ENCODE data around the gene MTHFD1L. TPM values are rescaled to one million over a fixed set of nuclear protein-coding genes. Genes with fewer than 3 reads are reported as not detected.

The MTHFD1L gene
- total and polyA plus RNA-seq, 2 donors: 4.6 to 13.7 TPM

GRCh38 chr6:150981095-150981494 is 115.6 kb downstream of the MTHFD1L start:
- 80% methylated on average over 11 of the region's 11 CpGs for WGBS
- H3K36me3 ChIP-seq (ENCODE audit: insufficient read depth): no peaks in the 10 kb centered on the region
- no peaks in the 10 kb centered on the region for H3K4me1 ChIP-seq (ENCODE audit: insufficient read depth)
- H3K4me3 ChIP-seq (ENCODE audit: low read depth, low read length): no peak overlapping the region
- no peak overlapping the region for H3K27ac ChIP-seq (ENCODE audit: low read depth)
- DNase-seq (ENCODE audit: extremely low spot score): no peak

GRCh38 chr6:150981669-150982068 is 116.2 kb downstream of the MTHFD1L start:
- Histone ChIP-seq H3K27ac (ENCODE audit: low read depth) (no peak overlapping the region), H3K36me3 (ENCODE audit: insufficient read depth) (no peaks in the 10 kb centered on the region), H3K4me3 (ENCODE audit: low read depth, low read length) (no peak overlapping the region), H3K4me1 (ENCODE audit: insufficient read depth) (no peaks in the 10 kb centered on the region)
- 84% methylated on average over 2 of the region's 2 CpGs for WGBS
- DNase-seq (ENCODE audit: extremely low spot score): no peak

GRCh38 chr6:150987371-150987828 is 121.9 kb downstream of the MTHFD1L start:
- Histone ChIP-seq H3K4me1 (ENCODE audit: insufficient read depth) (no peaks in the 10 kb centered on the region), H3K27ac (ENCODE audit: low read depth) (no peak overlapping the region)
- WGBS: 71% methylated on average over 7 of the region's 7 CpGs

DNA sequence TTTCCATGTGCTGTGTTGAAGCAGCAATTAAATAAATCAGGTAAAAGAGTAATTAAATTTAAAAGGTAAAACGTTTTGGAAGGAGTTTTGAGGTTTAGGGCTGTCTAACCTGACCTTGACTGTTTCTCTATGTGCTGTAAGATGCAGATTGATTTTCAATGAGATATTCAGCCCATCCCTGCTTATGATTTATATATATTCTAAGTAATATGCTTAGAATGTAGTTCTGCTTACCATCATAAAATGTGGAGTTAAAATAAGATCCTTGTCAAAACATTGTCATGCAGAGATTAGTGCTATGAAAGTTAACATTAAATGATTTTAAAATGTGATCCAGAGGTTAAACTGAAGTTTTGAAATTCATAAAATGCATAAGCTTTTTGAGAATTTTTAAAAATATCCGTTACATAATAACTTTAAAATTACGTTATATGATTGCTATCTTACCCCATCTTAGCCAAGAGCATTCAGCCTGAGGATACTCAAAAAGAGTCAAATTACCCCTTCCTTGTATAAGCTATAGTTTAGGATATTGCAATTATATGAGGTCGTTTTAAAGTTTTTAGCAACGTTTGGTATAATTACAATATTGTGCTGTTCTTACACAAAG is 122.5 kb downstream of the MTHFD1L start:
- no peak overlapping the region for H3K4me3 ChIP-seq (ENCODE audit: low read depth, low read length)
- H3K36me3 ChIP-seq (ENCODE audit: insufficient read depth): no peaks in the 10 kb centered on the region
- no peaks in the 10 kb centered on the region for H3K4me1 ChIP-seq (ENCODE audit: insufficient read depth)
- no peak for DNase-seq (ENCODE audit: extremely low spot score)
- WGBS: 34% methylated on average over 5 of the region's 5 CpGs
- no peak overlapping the region for H3K27ac ChIP-seq (ENCODE audit: low read depth)

More at GRCh38 chr6:150987371-150987828, 121.9 kb downstream of the MTHFD1L start:
- H3K4me3 ChIP-seq (ENCODE audit: low read depth, low read length): no peak overlapping the region
- DNase-seq (ENCODE audit: extremely low spot score): no peak
- no peaks in the 10 kb centered on the region for H3K36me3 ChIP-seq (ENCODE audit: insufficient read depth)

- Histone ChIP-seq H3K4me3 (ENCODE audit: low read depth, low read length) (no peak overlapping the region), H3K27ac (ENCODE audit: low read depth) (no peak overlapping the region), H3K36me3 (ENCODE audit: insufficient read depth) (no peaks in the 10 kb centered on the region), H3K4me1 (ENCODE audit: insufficient read depth) (no peaks in the 10 kb centered on the region)
- no peak for DNase-seq (ENCODE audit: extremely low spot score)
- 59% methylated on average over 3 of the region's 3 CpGs for WGBS
Measured at GRCh38 chr6:150991487-150991886, 126.0 kb downstream of the MTHFD1L start.

GRCh38 chr6:150992262-150992661 is 126.8 kb downstream of the MTHFD1L start:
- DNase-seq (ENCODE audit: extremely low spot score): no peak
- H3K27ac ChIP-seq (ENCODE audit: low read depth): no peak overlapping the region
- 93% methylated on average over 2 of the region's 2 CpGs for WGBS
- no peaks in the 10 kb centered on the region for H3K36me3 ChIP-seq (ENCODE audit: insufficient read depth)
- no peaks in the 10 kb centered on the region for H3K4me1 ChIP-seq (ENCODE audit: insufficient read depth)
- no peak overlapping the region for H3K4me3 ChIP-seq (ENCODE audit: low read depth, low read length)

- 58% methylated on average over 5 of the region's 5 CpGs for WGBS
- no peaks in the 10 kb centered on the region for H3K36me3 ChIP-seq (ENCODE audit: insufficient read depth)
- no peak overlapping the region for H3K4me3 ChIP-seq (ENCODE audit: low read depth, low read length)
- no peaks in the 10 kb centered on the region for H3K4me1 ChIP-seq (ENCODE audit: insufficient read depth)
- no peak overlapping the region for H3K27ac ChIP-seq (ENCODE audit: low read depth)
- no peak for DNase-seq (ENCODE audit: extremely low spot score)
Measured at GRCh38 chr6:150992703-150993102, 127.2 kb downstream of the MTHFD1L start.

GRCh38 chr6:150993253-150993652 is 127.8 kb downstream of the MTHFD1L start:
- WGBS: 78% methylated on average over 7 of the region's 7 CpGs
- H3K27ac ChIP-seq (ENCODE audit: low read depth): no peak overlapping the region

GRCh38 chr6:150994026-150994425 is 128.5 kb downstream of the MTHFD1L start:
- no peaks in the 10 kb centered on the region for H3K36me3 ChIP-seq (ENCODE audit: insufficient read depth)
- 98% methylated on average over 1 of the region's 1 CpG for WGBS
- H3K4me3 ChIP-seq (ENCODE audit: low read depth, low read length): no peak overlapping the region
- no peak for DNase-seq (ENCODE audit: extremely low spot score)
- no peak overlapping the region for H3K27ac ChIP-seq (ENCODE audit: low read depth)
- H3K4me1 ChIP-seq (ENCODE audit: insufficient read depth): no peaks in the 10 kb centered on the region

More at GRCh38 chr6:150993253-150993652, 127.8 kb downstream of the MTHFD1L start:
- no peak for DNase-seq (ENCODE audit: extremely low spot score)
- no peak overlapping the region for H3K4me3 ChIP-seq (ENCODE audit: low read depth, low read length)
- no peaks in the 10 kb centered on the region for H3K4me1 ChIP-seq (ENCODE audit: insufficient read depth)
- no peaks in the 10 kb centered on the region for H3K36me3 ChIP-seq (ENCODE audit: insufficient read depth)

DNA sequence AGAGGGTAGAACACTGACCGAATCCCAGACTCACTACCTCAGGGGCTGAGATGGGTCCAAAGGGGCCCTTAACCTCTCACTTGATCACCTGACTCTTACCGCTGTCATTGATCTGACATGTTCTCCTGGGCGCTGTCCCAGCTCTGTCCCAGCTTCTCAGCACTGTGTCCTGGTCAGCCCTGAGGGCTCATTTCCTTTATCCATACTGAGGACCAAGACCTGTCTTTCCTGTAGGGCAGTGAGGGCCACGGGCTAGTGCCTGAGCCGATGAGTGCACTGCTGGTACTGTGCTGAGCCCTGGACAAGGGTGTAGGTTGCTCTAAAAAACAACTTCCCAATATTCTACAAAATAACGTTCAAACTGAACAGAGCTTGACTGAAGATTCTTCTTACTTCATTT is 131.5 kb downstream of the MTHFD1L start:
- H3K27ac ChIP-seq (ENCODE audit: low read depth): no peak overlapping the region
- DNase-seq (ENCODE audit: extremely low spot score): no peak
- WGBS: 91% methylated on average over 6 of the region's 6 CpGs
- H3K4me3 ChIP-seq (ENCODE audit: low read depth, low read length): no peak overlapping the region
- no peaks in the 10 kb centered on the region for H3K4me1 ChIP-seq (ENCODE audit: insufficient read depth)
- H3K36me3 ChIP-seq (ENCODE audit: insufficient read depth): no peaks in the 10 kb centered on the region

DNA sequence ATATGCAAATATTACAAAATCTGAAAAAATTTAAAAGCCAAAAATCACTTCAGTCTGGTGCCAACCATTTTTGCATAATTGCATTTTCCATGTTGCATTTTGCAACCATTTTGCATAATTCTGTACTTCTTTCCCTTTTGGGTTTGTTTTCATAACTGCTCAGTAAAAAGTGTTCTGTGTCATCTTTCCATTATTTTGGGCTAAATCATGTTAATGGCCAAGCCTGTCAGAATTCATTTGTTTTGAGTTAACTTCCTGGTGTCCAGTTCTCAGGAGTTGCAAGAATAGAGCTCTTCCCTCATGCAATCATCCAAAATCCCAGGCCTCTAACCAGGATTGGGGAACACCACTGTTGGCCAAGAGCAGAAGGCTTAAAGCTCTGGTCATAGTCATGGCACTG is 133.6 kb downstream of the MTHFD1L start:
- H3K36me3 ChIP-seq (ENCODE audit: insufficient read depth): no peaks in the 10 kb centered on the region
- no peaks in the 10 kb centered on the region for H3K4me1 ChIP-seq (ENCODE audit: insufficient read depth)
- no peak overlapping the region for H3K27ac ChIP-seq (ENCODE audit: low read depth)
- DNase-seq (ENCODE audit: extremely low spot score): no peak
- H3K4me3 ChIP-seq (ENCODE audit: low read depth, low read length): no peak overlapping the region

DNA sequence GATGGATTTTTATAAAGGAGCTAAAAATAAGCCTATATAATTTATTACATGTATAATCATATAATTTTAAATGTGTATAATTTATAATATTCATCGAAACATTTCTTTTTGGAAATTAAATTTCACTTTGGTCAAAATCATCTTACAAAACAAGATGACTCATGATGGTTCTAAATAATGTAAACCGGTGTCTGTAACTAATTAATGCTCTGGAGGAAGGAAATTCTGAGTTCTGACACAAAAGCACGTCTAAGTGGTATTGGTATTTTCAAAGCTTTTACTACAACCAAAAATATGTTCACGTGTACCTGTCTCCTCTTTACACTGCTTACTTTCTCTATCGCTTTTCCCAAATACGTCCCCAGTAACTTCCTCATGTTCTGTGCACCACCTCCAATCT is 134.1 kb downstream of the MTHFD1L start:
- no peaks in the 10 kb centered on the region for H3K4me1 ChIP-seq (ENCODE audit: insufficient read depth)
- H3K27ac ChIP-seq (ENCODE audit: low read depth): no peak overlapping the region
- 90% methylated on average over 6 of the region's 6 CpGs for WGBS
- H3K36me3 ChIP-seq (ENCODE audit: insufficient read depth): no peaks in the 10 kb centered on the region
- no peak for DNase-seq (ENCODE audit: extremely low spot score)
- H3K4me3 ChIP-seq (ENCODE audit: low read depth, low read length): no peak overlapping the region

- Histone ChIP-seq H3K4me3 (ENCODE audit: low read depth, low read length) (no peak overlapping the region), H3K27ac (ENCODE audit: low read depth) (no peak overlapping the region), H3K4me1 (ENCODE audit: insufficient read depth) (no peaks in the 10 kb centered on the region), H3K36me3 (ENCODE audit: insufficient read depth) (no peaks in the 10 kb centered on the region)
- DNase-seq (ENCODE audit: extremely low spot score): no peak
- WGBS: 95% methylated on average over 5 of the region's 5 CpGs
Measured at GRCh38 chr6:151001387-151002056, 136.0 kb downstream of the MTHFD1L start.

DNA sequence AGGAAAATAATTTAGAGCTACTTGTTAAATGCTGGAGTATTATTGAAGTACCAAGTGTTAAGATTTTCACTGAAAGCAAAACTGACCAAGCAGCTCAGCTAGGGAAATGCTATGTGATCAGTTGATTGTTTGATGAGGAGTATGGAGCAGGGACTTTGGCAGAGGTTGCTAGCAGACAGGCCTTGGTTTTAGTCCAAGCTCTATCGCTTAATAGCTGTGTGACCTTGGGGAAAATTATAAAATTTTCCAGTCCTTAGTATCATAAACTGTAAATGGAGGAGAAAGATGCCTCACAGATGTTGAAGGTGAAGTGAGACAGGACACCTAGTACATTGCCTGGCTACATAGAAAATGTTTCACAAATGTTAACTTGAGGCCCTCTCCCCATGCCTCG is 136.6 kb downstream of the MTHFD1L start:
- Histone ChIP-seq H3K27ac (ENCODE audit: low read depth) (no peak overlapping the region), H3K36me3 (ENCODE audit: insufficient read depth) (no peaks in the 10 kb centered on the region), H3K4me3 (ENCODE audit: low read depth, low read length) (no peak overlapping the region), H3K4me1 (ENCODE audit: insufficient read depth) (no peaks in the 10 kb centered on the region)
- DNase-seq (ENCODE audit: extremely low spot score): no peak
- WGBS: 68% methylated on average over 2 of the region's 2 CpGs

All from urinary bladder (tissue), 4 donors.